Heart left ventricle (tissue), 16 donors: ENCODE data around the gene ZFAND3. TPM values are rescaled to one million over a fixed set of nuclear protein-coding genes. Genes with fewer than 3 reads are reported as not detected.
A peak's percentile ranks its signal among the peaks of the same experiment; 100 is the strongest.

ENCODE experiments used
- ATAC-seq, 4 donors: fragments of 200-7000 bp; cut with Tn5 transposase; one replicate each; pipeline ENCODE4 v1.9.1; 2020 to 2022; ENCODE audit warnings: moderate library complexity in 4 of 4, mild to moderate bottlenecking in 3 of 4, moderate number of reproducible peaks in 1 of 4
- DNase-seq, 5 donors: peaks; one replicate each; pipeline ENCODE4 v3.0.0-alpha.2; 2020
- H3K27ac ChIP-seq, 12 donors: fragments of 200-600 bp; sonication (generic) in 4 of 12; one replicate each; pipeline versions ENCODE4 v1.5.0 to v1.8.0; 2016 to 2022; ENCODE audit warnings: mild to moderate bottlenecking in 2 of 12
- H3K27me3 ChIP-seq, 9 donors: fragments of 200-600 bp; sonication (generic) in 2 of 9; one replicate each; pipeline versions ENCODE4 v1.5.1 to v1.8.0; 2016 to 2022; ENCODE audit warnings: mild to moderate bottlenecking in 3 of 9
- H3K36me3 ChIP-seq, 9 donors: fragments of 200-600 bp; sonication (generic) in 2 of 9; one replicate each; pipeline versions ENCODE4 v1.5.0 to v1.8.0; 2018 to 2022; ENCODE audit warnings: mild to moderate bottlenecking in 2 of 9
- H3K4me1 ChIP-seq, 12 donors: fragments of 200-600 bp; sonication (generic) in 4 of 12; one replicate each; pipeline versions ENCODE4 v1.5.0 to v1.8.0; 2016 to 2022; ENCODE audit warnings: mild to moderate bottlenecking in 3 of 12
- H3K4me3 ChIP-seq, 12 donors: fragments of 200-600 bp; sonication (generic) in 4 of 12; one replicate each; pipeline versions ENCODE4 v1.5.0 to v1.8.0; 2017 to 2022; ENCODE audit warnings: mild to moderate bottlenecking in 9 of 12, moderate library complexity in 4 of 12
- H3K9me3 ChIP-seq, 12 donors: fragments of 200-600 bp; sonication (generic) in 4 of 12; one replicate each; pipeline versions ENCODE4 v1.5.0 to v1.8.0; 2016 to 2022; ENCODE audit warnings: mild to moderate bottlenecking in 1 of 12
- WGBS, 4 donors: extraction: QIAGEN DNeasy Blood & Tissue Kit in 2 of 4; methylation state at CpG; one replicate each; pipeline versions ENCODE4 v1.1.5 to v1.1.7; 2013 to 2018; 5-methylcytosine and 5-hydroxymethylcytosine counted together
- intact Hi-C, 10 donors: fragments of 100-400 bp; cut with DNase I; formaldehyde crosslinking; loops; one replicate each; pipeline versions ENCODE4 v1.11.1 to v1.14.2; 2022
- polyA plus RNA-seq, 2 donors: library from polyadenylated mRNA; stranded (reverse); fragments of 200-250 nt; gene quantifications; one replicate each; pipeline ENCODE4 v1.2.3, GENCODE V29; 2013
- total RNA-seq, 9 donors: library from RNA; depleted of rRNA in 2 of 9; stranded (reverse); fragments of >200 nt in 2 of 9; fragmentation: NEBNext Ultra II Directional in 3 of 9; extraction: Animal tissue kit (Norgen Biotek cat#: 25700) in 3 of 9; gene quantifications; one replicate each; pipeline versions ENCODE4 v1.1.0 to v1.2.4, GENCODE V29; 2016 to 2023
- TF ChIP-seq, protein P1 (sequence below), 12 donors: fragments of 200-600 bp; sonication (generic) in 4 of 12; IDR thresholded peaks; one replicate each; pipeline versions ENCODE4 v1.5.0 to v1.8.0; 2018 to 2022; ENCODE audit warnings: antibody characterized with exemption in 12 of 12, mild to moderate bottlenecking in 5 of 12
- donor health status: ischemic (EF 13 %, LVEDD 7.1; RV severe dilation, severe dysfunction).
- donor health status: healthy with polysubstance abuse.
- donor health status: DM: no; HTN: yes; CAD: no.
- donor health status: DM: no; HTN: no; CAD: no.
- donor health status: ischemic (EF 25% LVEDD 6.9; RV normal size, moderate dysfunction).
- donor health status: ischemic (EF 25% LVEDD 5.7; RV mildly dilated, moderate dysfunction).
- donor health status: healthy.
- donor health status: DM: yes; HTN: yes; CAD: no.
- donor health status: ischemic (EF 35%, LVEDD 5.7; RV mildly dilated, moderate dysfunction).
- donor health status: nonischemic (EF 11% LVEDD 7.7; RV severe dilation, severe dysfunction).
- donor health status: DM: yes; HTN: yes; CAD: no.
- donor health status: PGD.
- donor health status: ischemic (EF 29% LVEDD 5.4; RV normal size, mild dysfunction).
- donor health status: nonischemic (EF 23%, LVEDD 6.1; RV moderate dilation, normal function).

Gene ZFAND3
- total and polyA plus RNA-seq, 11 donors, result 29.1 to 114 (median 88.2) TPM

DNA sequence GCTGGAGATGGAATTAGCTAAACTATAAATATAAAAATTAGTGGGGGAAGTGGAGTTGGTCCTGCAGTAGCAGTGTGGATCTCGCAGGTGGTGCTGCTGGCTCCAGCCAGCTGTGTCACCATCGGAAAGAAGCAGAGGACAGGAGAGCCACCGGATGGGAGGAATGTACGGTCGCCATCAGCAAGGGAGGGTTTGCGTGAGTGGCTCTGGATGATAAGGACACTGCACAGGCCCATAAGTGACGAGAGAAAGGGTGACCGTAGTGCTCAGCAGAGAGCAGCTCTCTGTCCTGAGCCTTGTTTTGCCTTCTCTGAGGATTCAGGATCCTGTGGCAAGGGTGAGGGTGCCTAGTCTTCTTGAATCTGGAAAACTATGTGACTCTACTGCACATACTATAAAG lies 378.7 kb downstream of the ZFAND3 start:
- no peak for DNase-seq
- no peaks in the 10 kb centered on the region for H3K36me3 ChIP-seq
- TF ChIP-seq, protein P1, sequence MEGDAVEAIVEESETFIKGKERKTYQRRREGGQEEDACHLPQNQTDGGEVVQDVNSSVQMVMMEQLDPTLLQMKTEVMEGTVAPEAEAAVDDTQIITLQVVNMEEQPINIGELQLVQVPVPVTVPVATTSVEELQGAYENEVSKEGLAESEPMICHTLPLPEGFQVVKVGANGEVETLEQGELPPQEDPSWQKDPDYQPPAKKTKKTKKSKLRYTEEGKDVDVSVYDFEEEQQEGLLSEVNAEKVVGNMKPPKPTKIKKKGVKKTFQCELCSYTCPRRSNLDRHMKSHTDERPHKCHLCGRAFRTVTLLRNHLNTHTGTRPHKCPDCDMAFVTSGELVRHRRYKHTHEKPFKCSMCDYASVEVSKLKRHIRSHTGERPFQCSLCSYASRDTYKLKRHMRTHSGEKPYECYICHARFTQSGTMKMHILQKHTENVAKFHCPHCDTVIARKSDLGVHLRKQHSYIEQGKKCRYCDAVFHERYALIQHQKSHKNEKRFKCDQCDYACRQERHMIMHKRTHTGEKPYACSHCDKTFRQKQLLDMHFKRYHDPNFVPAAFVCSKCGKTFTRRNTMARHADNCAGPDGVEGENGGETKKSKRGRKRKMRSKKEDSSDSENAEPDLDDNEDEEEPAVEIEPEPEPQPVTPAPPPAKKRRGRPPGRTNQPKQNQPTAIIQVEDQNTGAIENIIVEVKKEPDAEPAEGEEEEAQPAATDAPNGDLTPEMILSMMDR (IDR thresholded peaks at IDR 0.05), result no peak
- no peak overlapping the region for H3K4me3 ChIP-seq
- no peak overlapping the region for H3K27ac ChIP-seq
- H3K4me1 ChIP-seq, result no peaks in the 10 kb centered on the region
- ATAC-seq, result peak; percentile 58 to 69 (median 62)
- 68 to 72% (median 70%) methylated on average over 8 of the region's 8 CpGs for WGBS, 4 donors
- intact Hi-C loops, result no loop called here
- no peaks in the 10 kb centered on the region for H3K9me3 ChIP-seq
- H3K27me3 ChIP-seq, result no peaks in the 10 kb centered on the region

Other genes with a start within 250 kb of the ZFAND3 start
- gene MDGA1, start 121.8 kb upstream of the ZFAND3 start, total RNA-seq, result 1 to 10 TPM; 1.1 to 4.9 (median 2.0) TPM
- 1 to 10 TPM in 1 of 2 donors, under 1 TPM in 1; 0.29 to 1.8 TPM for gene MDGA1, start 121.8 kb upstream of the ZFAND3 start, polyA plus RNA-seq